Measurements from ENCODE around the gene SLC15A4. TPM values are rescaled to one million over a fixed set of nuclear protein-coding genes. Genes with fewer than 3 reads are reported as not detected.

The SLC15A4 gene
- total and polyA plus RNA-seq, 2 donors (not counting 3 experiments of a cell fraction or from before 2014, with no cell fraction given), result 19.6 to 24.5 TPM

DNA sequence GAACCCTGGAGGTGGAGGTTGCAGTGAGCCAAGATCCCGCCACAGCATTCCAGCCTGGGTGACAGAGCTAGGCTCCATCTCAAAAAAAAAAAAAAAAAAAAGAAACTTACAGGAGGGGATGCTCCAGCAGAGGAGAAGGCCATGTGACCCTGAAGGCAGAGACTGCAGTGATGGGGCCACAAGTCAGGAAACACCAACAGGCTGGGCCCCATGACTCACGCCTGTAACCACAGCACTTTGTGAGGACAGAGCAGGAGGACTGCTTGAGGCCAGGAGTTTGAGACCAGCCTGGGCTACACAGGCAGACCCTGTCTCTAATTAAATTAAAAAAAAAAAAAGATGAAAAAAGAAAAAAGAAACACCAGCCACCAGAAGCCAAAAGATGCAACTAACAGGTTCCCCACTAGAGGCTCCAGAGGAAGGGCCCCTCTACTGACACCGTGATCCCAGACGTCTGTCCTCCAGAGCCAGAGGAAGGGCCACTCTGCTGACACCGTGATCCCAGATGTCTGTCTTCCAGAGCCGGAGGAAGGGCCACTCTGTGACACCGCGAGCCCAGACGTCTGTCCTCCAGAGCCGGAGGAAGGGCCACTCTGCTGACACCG is 20.4 kb upstream of the SLC15A4 start:
- Histone ChIP-seq H3K79me2 (ENCODE audit: control insufficient read depth, insufficient read depth, low read length) (no peaks in the 10 kb centered on the region), H2AFZ (ENCODE audit: low read depth, low read length) (no peak overlapping the region), H3K4me1 (ENCODE audit: control insufficient read depth, extremely low read depth, insufficient read depth, low read length) (no peaks in the 10 kb centered on the region), H3K4me2 (ENCODE audit: insufficient read depth, low read length) (no peak overlapping the region), H3K4me3 (replicated peaks in 1 of 3; ENCODE audit: insufficient read depth in 1 of 3, low read depth in 1 of 3, low read length in 3 of 3) (no peak overlapping the region), H3K27me3 (ENCODE audit: control insufficient read depth in 2 of 2, insufficient read depth in 2 of 2, low read length in 2 of 2) (no peaks in the 10 kb centered on the region), H3K9ac (replicated peaks; ENCODE audit: extremely low read depth, insufficient read depth, low read length) (no peak overlapping the region), H3K9me1 (replicated peaks; ENCODE audit: control insufficient read depth, extremely low read depth, insufficient read depth, low read length) (no peaks in the 10 kb centered on the region), H3K36me3 (ENCODE audit: control insufficient read depth in 2 of 2, extremely low read depth in 1 of 2, insufficient read depth in 2 of 2, low read length in 2 of 2) (no peaks in the 10 kb centered on the region), H4K20me1 (replicated peaks; ENCODE audit: control insufficient read depth, extremely low read depth, insufficient read depth, low read length) (no peaks in the 10 kb centered on the region), H3K9me3 (replicated peaks; ENCODE audit: control insufficient read depth, insufficient read depth, low read length) (no peaks in the 10 kb centered on the region), H3K27ac (ENCODE audit: insufficient read depth, low read depth, low read length) (no peak overlapping the region)
- DNase-seq (ENCODE audit: low read depth, low spot score) (no peak), FAIRE-seq (no peak)
- CTCF ChIA-PET, result no interaction called here
- intact Hi-C loops (cut with micrococcal nuclease), result no loop called here
- no peak for TF ChIP-seq POLR2AphosphoS5 (IDR thresholded peaks at IDR 0.05; ENCODE audit: insufficient read depth, low read depth, low read length)
- no peak for TF ChIP-seq CTCF (IDR thresholded peaks at IDR 0.05; ENCODE audit: extremely low read depth in 1 of 2, insufficient read depth in 1 of 2, low read depth in 1 of 2, low read length in 2 of 2)
- no peak for TF ChIP-seq POLR2A (IDR thresholded peaks at IDR 0.05; ENCODE audit: low read depth, low read length)
- no peak for TF ChIP-seq MYC (IDR thresholded peaks at IDR 0.05; ENCODE audit: low read depth, low read length)
- TF ChIP-seq JUN (IDR thresholded peaks at IDR 0.05; ENCODE audit: borderline replicate concordance, insufficient read depth, insufficient read length, low read depth), result no peak
- TF ChIP-seq MAX (IDR thresholded peaks at IDR 0.05; ENCODE audit: insufficient read depth, insufficient read length), result no peak
- TF ChIP-seq GATA2 (IDR thresholded peaks at IDR 0.05; ENCODE audit: insufficient read depth, insufficient read length, low read depth, low read length), result no peak
- POLR2A ChIA-PET, result no interaction called here
- no TSS peak for BruUV-seq (replicated peaks)
- dilution Hi-C loops (cut with MboI; ENCODE audit: extremely low pct_ligation_motif_present, low sequenced_read_pairs), result no loop called here

Data from endothelial cell of umbilical vein (primary cell).